Fibroblast of villous mesenchyme (primary cell): ENCODE data around the gene AGBL4. TPM values are rescaled to one million over a fixed set of nuclear protein-coding genes. Genes with fewer than 3 reads are reported as not detected.
A peak's percentile ranks its signal among the peaks of the same experiment; 100 is the strongest.

Experiments
- DNase-seq: peaks from one replicate; pipeline ENCODE4 v3.0.0-alpha.2; 2010; ENCODE audit warnings: low read depth
- H3K4me3 ChIP-seq: 2 replicates; pipeline ENCODE4 v1.5.1; 2011; ENCODE audit warnings: low read depth, mild to moderate bottlenecking, low read length
- CTCF ChIP-seq: IDR thresholded peaks from 2 replicates; pipeline ENCODE4 v1.5.1; 2012; ENCODE audit warnings: low read depth, mild to moderate bottlenecking, low read length; ENCODE audit not compliant: insufficient read depth
- total RNA-seq: library from RNA; depleted of rRNA; stranded (reverse); fragments of >200 nt; gene quantifications from 2 replicates; pipeline ENCODE4 v1.2.3, GENCODE V29; 2012

AGBL4 gene
- total RNA-seq, 1 donor = not detected

- TF ChIP-seq CTCF = peak; percentile 46
- peak; percentile 14 for DNase-seq
Observed at GRCh38 chr1:48817505-48818114, 1206.1 kb downstream of the AGBL4 start.

DNA sequence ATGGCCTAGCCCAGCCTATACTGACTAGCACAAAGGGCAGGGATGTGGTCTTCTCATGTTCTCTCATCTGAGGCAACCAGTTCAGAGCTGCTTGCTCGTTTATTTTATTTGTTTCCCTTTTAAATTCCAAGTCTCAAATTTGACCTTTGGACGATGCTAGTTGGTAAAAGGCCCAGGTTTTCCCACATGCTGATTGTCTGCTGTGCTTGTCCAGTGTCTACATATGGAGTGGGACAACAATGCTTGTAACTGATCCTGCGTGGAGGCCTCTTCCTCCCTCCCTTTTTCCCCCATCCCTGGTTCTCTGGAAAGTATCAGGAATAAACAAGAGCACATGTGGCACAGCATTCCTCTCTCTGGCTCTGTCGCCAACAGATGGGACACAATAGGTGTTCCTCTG lies 1213.0 kb downstream of the AGBL4 start:
- DNase-seq = no peak
- no peak for TF ChIP-seq CTCF
- H3K4me3 ChIP-seq = no peak overlapping the region

More at GRCh38 chr1:48817505-48818114, 1206.1 kb downstream of the AGBL4 start:
- no peak overlapping the region for H3K4me3 ChIP-seq

- DNase-seq = no peak
- no peak for TF ChIP-seq CTCF
- H3K4me3 ChIP-seq = no peak overlapping the region
Observed at GRCh38 chr1:48808496-48808895, 1215.3 kb downstream of the AGBL4 start.

DNA sequence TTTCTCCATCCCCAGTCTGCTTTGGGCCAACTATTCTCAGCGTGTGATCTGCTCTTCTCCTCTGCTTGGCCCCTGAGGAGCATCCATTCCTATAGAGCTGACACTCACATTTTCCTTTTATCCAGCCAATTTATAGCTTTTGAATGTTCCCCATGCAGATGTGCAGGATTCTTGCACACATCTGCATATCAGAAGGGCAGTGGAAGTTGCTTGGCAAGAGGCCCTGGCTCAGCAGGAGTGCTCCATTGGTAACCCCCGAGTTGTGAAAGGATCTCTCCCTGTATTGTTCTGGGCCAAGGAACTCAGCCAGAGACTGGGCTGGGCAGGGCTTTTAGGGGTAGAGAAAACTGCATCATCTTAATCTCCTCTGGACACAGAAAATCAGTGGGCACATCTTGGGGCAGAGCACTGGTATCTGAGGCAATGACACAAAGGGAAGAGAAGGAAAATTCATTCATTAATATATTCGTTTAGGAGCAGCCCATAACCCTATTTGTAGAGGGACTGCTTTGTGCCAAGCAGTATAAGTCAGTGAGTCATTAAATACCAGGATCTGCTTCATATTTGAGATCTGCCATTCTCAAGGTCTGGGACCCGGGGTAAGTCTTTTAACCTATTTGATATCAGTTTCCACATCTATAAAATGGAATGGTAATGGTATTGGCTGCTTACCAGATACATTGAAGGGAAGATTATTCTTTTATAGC lies 1216.0 kb downstream of the AGBL4 start:
- no peak for DNase-seq
- H3K4me3 ChIP-seq = no peak overlapping the region
- TF ChIP-seq CTCF = no peak

GRCh38 chr1:48803474-48803873 lies 1220.3 kb downstream of the AGBL4 start:
- no peak overlapping the region for H3K4me3 ChIP-seq
- no peak for DNase-seq
- no peak for TF ChIP-seq CTCF

DNA sequence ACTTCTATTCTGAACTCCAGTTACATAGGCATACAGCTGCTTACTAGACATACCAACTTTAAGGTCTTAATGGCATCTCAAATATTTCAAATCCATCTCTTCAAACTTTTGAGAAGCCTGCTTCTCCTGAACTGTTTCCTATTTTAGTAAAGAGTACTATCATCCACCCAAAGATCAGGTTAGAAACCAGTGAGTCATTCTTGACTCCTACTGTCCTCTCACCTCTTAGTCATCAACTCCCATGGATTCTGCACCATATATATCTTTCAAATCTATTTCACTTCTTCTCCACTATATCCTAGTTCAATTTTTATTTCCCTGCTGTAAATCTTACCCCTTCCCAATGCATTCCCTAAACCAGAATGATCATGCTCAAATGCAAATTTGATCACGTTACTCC lies 1228.9 kb downstream of the AGBL4 start:
- DNase-seq = no peak
- no peak overlapping the region for H3K4me3 ChIP-seq
- TF ChIP-seq CTCF = no peak

GRCh38 chr1:48793863-48794262 lies 1229.9 kb downstream of the AGBL4 start:
- DNase-seq = no peak
- H3K4me3 ChIP-seq = no peak overlapping the region
- no peak for TF ChIP-seq CTCF
